H1 (cell line): ENCODE results near the gene CFAP97. TPM values are rescaled to one million over a fixed set of nuclear protein-coding genes. Genes with fewer than 3 reads are reported as not detected.

Experiments
- CTCF ChIA-PET: fragments of 300-600 bp; sonication (Branson Sonifier 250); formaldehyde crosslinking; loops from one replicate; lab custom pipeline; 2021; ENCODE audit not compliant: partially characterized antibody; lab: Charles Lee
- POLR2A ChIA-PET: fragments of 300-600 bp; sonication (Branson Sonifier 250); formaldehyde crosslinking; loops from one replicate; lab custom pipeline; 2021; ENCODE audit warnings: inconsistent platforms; ENCODE audit not compliant: partially characterized antibody; lab: Charles Lee
- DNase-seq, 2 experiments: peaks; one replicate each; pipeline versions ENCODE4 v3.0.0 to v3.0.0-alpha.2; 2010 to 2022; ENCODE audit warnings: low spot score in 2 of 2, low read depth in 1 of 2, mixed read lengths in 1 of 2
- FAIRE-seq: peaks from 2 replicates; lab custom pipeline; 2011; peaks lifted over from hg19 to GRCh38; lab: Jason Lieb, UNC
- H2AFZ ChIP-seq: 2 replicates; pipeline ENCODE4 v1.8.1; 2012; ENCODE audit warnings: low read length, inconsistent platforms
- H2AK5ac ChIP-seq: 2 replicates; pipeline ENCODE4 v1.6.1; 2013; ENCODE audit warnings: low read depth, low read length
- H2BK120ac ChIP-seq: replicated peaks from 2 replicates; pipeline ENCODE3; 2013; ENCODE audit warnings: low read depth, low read length, inconsistent platforms
- H2BK12ac ChIP-seq: 2 replicates; pipeline ENCODE4 v1.6.1; 2013; ENCODE audit warnings: low read depth, low read length
- H2BK15ac ChIP-seq: 2 replicates; pipeline ENCODE4 v1.6.1; 2013; ENCODE audit warnings: low read length
- H2BK20ac ChIP-seq: 2 replicates; pipeline ENCODE4 v1.6.1; 2013; ENCODE audit warnings: low read length
- H2BK5ac ChIP-seq: 2 replicates; pipeline ENCODE4 v1.6.1; 2013; ENCODE audit warnings: low read depth, low read length
- H3K14ac ChIP-seq: 2 replicates; pipeline ENCODE4 v1.6.1; 2013; ENCODE audit warnings: inconsistent platforms; ENCODE audit not compliant: insufficient read length
- H3K18ac ChIP-seq: 2 replicates; pipeline ENCODE4 v1.6.1; 2013; ENCODE audit warnings: low read length; ENCODE audit errors: extremely low read depth
- H3K23ac ChIP-seq: 2 replicates; pipeline ENCODE4 v1.6.1; 2013; ENCODE audit warnings: inconsistent platforms; ENCODE audit not compliant: insufficient read length
- H3K23me2 ChIP-seq: 2 replicates; pipeline ENCODE4 v1.6.1; 2013; ENCODE audit warnings: low read depth, low read length
- H3K27ac ChIP-seq: 2 replicates; pipeline ENCODE4 v1.6.1; 2011; ENCODE audit warnings: low read depth, low read length, inconsistent platforms
- H3K27me3 ChIP-seq, 4 experiments: replicated peaks in 1 of 4; 1 replicate in 1 of 4; 2 replicates in 3 of 4; pipeline versions ENCODE4 v1.6.1 to v1.8.1; 2011 to 2013; ENCODE audit warnings: low read length in 3 of 4, mild to moderate bottlenecking in 3 of 4, inconsistent platforms in 2 of 4, mixed read lengths in 2 of 4, moderate library complexity in 1 of 4; ENCODE audit not compliant: control insufficient read depth in 3 of 4, insufficient read depth in 3 of 4; ENCODE audit errors: extremely low read depth in 1 of 4
- H3K36me3 ChIP-seq, 4 experiments: 2 replicates each; pipeline versions ENCODE4 v1.6.1 to v1.8.1; 2011 to 2013; ENCODE audit warnings: mild to moderate bottlenecking in 4 of 4, low read length in 3 of 4, moderate library complexity in 2 of 4, control low read depth in 1 of 4, inconsistent platforms in 1 of 4; ENCODE audit not compliant: insufficient read depth in 4 of 4, control insufficient read depth in 2 of 4
- H3K4ac ChIP-seq: replicated peaks from 2 replicates; pipeline ENCODE3; 2013; ENCODE audit warnings: low read length, low read depth, mixed read lengths, inconsistent platforms; ENCODE audit not compliant: insufficient read length
- H3K4me1 ChIP-seq, 4 experiments: replicated peaks in 1 of 4; 1 replicate in 1 of 4; 2 replicates in 3 of 4; pipeline versions ENCODE4 v1.6.1 to v1.8.1; 2011 to 2013; ENCODE audit warnings: low read length in 3 of 4, inconsistent platforms in 2 of 4, mixed read lengths in 1 of 4; ENCODE audit not compliant: insufficient read depth in 4 of 4, control insufficient read depth in 3 of 4
- H3K4me2 ChIP-seq, 2 experiments: 2 replicates each; pipeline versions ENCODE4 v1.6.1 to v1.8.1; 2011 to 2013; ENCODE audit warnings: low read depth in 2 of 2, low read length in 2 of 2, control low read depth in 1 of 2, inconsistent platforms in 1 of 2, mild to moderate bottlenecking in 1 of 2; ENCODE audit not compliant: insufficient read depth in 1 of 2
- H3K4me3 ChIP-seq, 4 experiments: fragments of 200-600, 300-600 bp in 1 of 4; sonication (generic), shearing (Covaris generic), sonication (Bioruptor Twin) in 1 of 4; 2 replicates each; pipeline versions ENCODE4 v1.5.1 to v1.8.1; 2011 to 2016; ENCODE audit warnings: low read length in 4 of 4, low read depth in 3 of 4, control low read depth in 2 of 4, inconsistent platforms in 2 of 4, mild to moderate bottlenecking in 2 of 4, mixed read lengths in 1 of 4, moderate library complexity in 1 of 4; ENCODE audit not compliant: insufficient read depth in 2 of 4; ENCODE audit errors: extremely low read depth in 1 of 4
- H3K56ac ChIP-seq: replicated peaks from 2 replicates; pipeline ENCODE3; 2013; ENCODE audit warnings: low read depth, mild to moderate bottlenecking, mixed read lengths, low read length, inconsistent platforms; ENCODE audit not compliant: insufficient read length
- H3K79me1 ChIP-seq: 2 replicates; pipeline ENCODE4 v1.6.1; 2013; ENCODE audit warnings: low read depth, low read length, control low read depth
- H3K79me2 ChIP-seq, 2 experiments: 2 replicates each; pipeline versions ENCODE4 v1.6.1 to v1.8.1; 2012 to 2013; ENCODE audit warnings: low read length in 2 of 2, mild to moderate bottlenecking in 2 of 2, inconsistent platforms in 1 of 2; ENCODE audit not compliant: insufficient read depth in 2 of 2, control insufficient read depth in 1 of 2
- H3K9ac ChIP-seq, 4 experiments: replicated peaks in 1 of 4; 1 replicate in 1 of 4; 2 replicates in 3 of 4; pipeline versions ENCODE4 v1.6.1 to v1.8.1; 2011 to 2013; ENCODE audit warnings: low read depth in 3 of 4, low read length in 3 of 4, control low read depth in 2 of 4, mild to moderate bottlenecking in 2 of 4, moderate library complexity in 2 of 4, inconsistent platforms in 1 of 4; ENCODE audit errors: extremely low read depth in 1 of 4
- H3K9me3 ChIP-seq, 2 experiments: 2 replicates each; pipeline versions ENCODE4 v1.6.1 to v1.8.1; 2012 to 2013; ENCODE audit warnings: mild to moderate bottlenecking in 2 of 2, moderate library complexity in 2 of 2, control low read depth in 1 of 2, inconsistent platforms in 1 of 2, low read depth in 1 of 2, low read length in 1 of 2, mixed read lengths in 1 of 2; ENCODE audit not compliant: insufficient read depth in 2 of 2
- H4K20me1 ChIP-seq, 2 experiments: replicated peaks in 1 of 2; 2 replicates each; pipeline versions ENCODE3 to v1.8.1; 2011 to 2013; ENCODE audit warnings: inconsistent platforms in 2 of 2, low read length in 2 of 2, mild to moderate bottlenecking in 1 of 2; ENCODE audit not compliant: insufficient read depth in 2 of 2, control insufficient read depth in 1 of 2
- H4K5ac ChIP-seq: 2 replicates; pipeline ENCODE4 v1.6.1; 2013; ENCODE audit warnings: low read length, low read depth, mixed read lengths, inconsistent platforms; ENCODE audit not compliant: insufficient read length
- H4K8ac ChIP-seq: 2 replicates; pipeline ENCODE4 v1.8.0; 2013; ENCODE audit warnings: mild to moderate bottlenecking, moderate library complexity, low read length, inconsistent platforms; ENCODE audit not compliant: insufficient read depth; ENCODE audit errors: extremely low read depth
- H4K91ac ChIP-seq: replicated peaks from 2 replicates; pipeline ENCODE3; 2013; ENCODE audit warnings: low read length, mixed read lengths, inconsistent platforms; ENCODE audit not compliant: insufficient read length
- GABPA ChIP-seq: IDR thresholded peaks from 2 replicates; pipeline ENCODE4 v1.6.1; 2011; ENCODE audit warnings: mild to moderate bottlenecking, low read length, moderate library complexity, borderline replicate concordance; ENCODE audit not compliant: insufficient read depth
- WGBS, 2 experiments: shearing (Covaris generic) in 1 of 2; methylation state at CpG; one replicate each; pipeline versions ENCODE4 v1.1.6 to v1.1.7; 2013 to 2015; ENCODE audit warnings: low lambda C conversion rate in 2 of 2, mixed read lengths in 2 of 2, inconsistent platforms in 1 of 2, low coverage in 1 of 2, missing lambda C conversion rate in 1 of 2; ENCODE audit not compliant: insufficient replicate concordance in 2 of 2, insufficient coverage in 1 of 2, insufficient read length in 1 of 2; ENCODE audit errors: extremely low coverage in 1 of 2, missing lambda C conversion rate in 1 of 2; 5-methylcytosine and 5-hydroxymethylcytosine counted together
- polyA plus RNA-seq, 7 experiments: library from polyadenylated mRNA; depleted of rRNA in 3 of 7; stranded (reverse) in 5 of 7; unstranded in 2 of 7; fragments of >200 nt in 5 of 7; fragments of 200-250 nt in 2 of 7; gene quantifications; 1 replicate in 5 of 7; 2 replicates in 1 of 7; 4 replicates in 1 of 7; pipeline versions ENCODE4 v1.2.1 to v1.2.3, GENCODE V29; 2011 to 2013; ENCODE audit warnings: missing spikeins in 2 of 7, mixed read lengths in 2 of 7
- total RNA-seq: library from RNA; stranded (reverse); fragmentation: NEBNext Ultra II Directional; extraction: Animal tissue kit (Norgen Biotek cat#: 25700); gene quantifications from 2 replicates; pipeline ENCODE4 v1.2.1, GENCODE V29; 2021

The CFAP97 gene
- total and polyA plus RNA-seq, 2 of the 8 experiments (the other 6 are each of a cell fraction or from before 2014, with no cell fraction given), result 9.2 to 40.4 TPM

GRCh38 chr4:185243879-185244278, 40.1 kb upstream of the CFAP97 start:
- no peak overlapping the region for H3K23ac ChIP-seq
- H3K4me2 ChIP-seq, result no peak overlapping the region
- no peak overlapping the region for H4K8ac ChIP-seq
- no peak overlapping the region for H3K18ac ChIP-seq
- ChIA-PET POLR2A (no interaction called here), CTCF (interaction anchor here (0.6 to 1.6 kb wide), 2 partner anchors 17 to 230 kb away, joined by 3 to 10 read pairs; no protein-coding TSS in a partner anchor)
- H2AFZ ChIP-seq, result no peak overlapping the region
- H3K56ac ChIP-seq, result no peak overlapping the region
- H3K9me3 ChIP-seq, result peaks cover 2 to 15% of the 10 kb centered on the region in 2 experiments; a peak in 2 of 4 replicates
- H2BK20ac ChIP-seq, result no peak overlapping the region
- H2AK5ac ChIP-seq, result no peak overlapping the region
- no peak overlapping the region for H3K4me3 ChIP-seq
- H4K20me1 ChIP-seq, result no peaks in the 10 kb centered on the region
- H3K4ac ChIP-seq, result no peak overlapping the region
- no peak overlapping the region for H3K9ac ChIP-seq
- H3K79me1 ChIP-seq, result no peaks in the 10 kb centered on the region; the same call in 1 of the 2 replicates
- no peak overlapping the region for H2BK15ac ChIP-seq
- H2BK120ac ChIP-seq, result no peak overlapping the region
- no peak for FAIRE-seq
- no peak for DNase-seq
- no peak overlapping the region for H4K91ac ChIP-seq
- H3K79me2 ChIP-seq, result peaks cover 0 to under 1% of the 10 kb centered on the region in 2 experiments; a peak in 1 of 4 replicates
- H3K36me3 ChIP-seq, result peaks cover 0 to 3% (median 0%) of the 10 kb centered on the region in 4 experiments; a peak in 2 of 8 replicates
- H3K4me1 ChIP-seq, result no peaks in the 10 kb centered on the region
- no peaks in the 10 kb centered on the region for H3K23me2 ChIP-seq
- H3K27me3 ChIP-seq, result no peaks in the 10 kb centered on the region
- 100% methylated on average over 4 of the region's 4 CpGs; no CpG with 5 or more reads in 1 of the 2 experiments for WGBS, 2 experiments
- no peak overlapping the region for H4K5ac ChIP-seq
- H2BK12ac ChIP-seq, result no peak overlapping the region
- H3K27ac ChIP-seq, result no peak overlapping the region
- no peak overlapping the region for H3K14ac ChIP-seq
- H2BK5ac ChIP-seq, result no peak overlapping the region
- no peak for TF ChIP-seq GABPA
